OCI-LY3 (cell line): Measurements from ENCODE around the gene STAB1.

Experiments used
- EZH2phosphoT487 ChIP-seq: fragments of 200-600 bp; shearing (Covaris generic); IDR thresholded peaks from 2 replicates; pipeline ENCODE4 v1.6.1; 2018; ENCODE audit warnings: antibody characterized with exemption, mixed run types, low read depth
- TF ChIP-seq, protein P1 (sequence below): fragments of 200-600, 300-600 bp; sonication (generic); IDR thresholded peaks from 2 replicates; pipeline ENCODE4 v1.5.1; 2014; ENCODE audit warnings: antibody characterized with exemption, low read length, low read depth

- TF ChIP-seq, protein P1, sequence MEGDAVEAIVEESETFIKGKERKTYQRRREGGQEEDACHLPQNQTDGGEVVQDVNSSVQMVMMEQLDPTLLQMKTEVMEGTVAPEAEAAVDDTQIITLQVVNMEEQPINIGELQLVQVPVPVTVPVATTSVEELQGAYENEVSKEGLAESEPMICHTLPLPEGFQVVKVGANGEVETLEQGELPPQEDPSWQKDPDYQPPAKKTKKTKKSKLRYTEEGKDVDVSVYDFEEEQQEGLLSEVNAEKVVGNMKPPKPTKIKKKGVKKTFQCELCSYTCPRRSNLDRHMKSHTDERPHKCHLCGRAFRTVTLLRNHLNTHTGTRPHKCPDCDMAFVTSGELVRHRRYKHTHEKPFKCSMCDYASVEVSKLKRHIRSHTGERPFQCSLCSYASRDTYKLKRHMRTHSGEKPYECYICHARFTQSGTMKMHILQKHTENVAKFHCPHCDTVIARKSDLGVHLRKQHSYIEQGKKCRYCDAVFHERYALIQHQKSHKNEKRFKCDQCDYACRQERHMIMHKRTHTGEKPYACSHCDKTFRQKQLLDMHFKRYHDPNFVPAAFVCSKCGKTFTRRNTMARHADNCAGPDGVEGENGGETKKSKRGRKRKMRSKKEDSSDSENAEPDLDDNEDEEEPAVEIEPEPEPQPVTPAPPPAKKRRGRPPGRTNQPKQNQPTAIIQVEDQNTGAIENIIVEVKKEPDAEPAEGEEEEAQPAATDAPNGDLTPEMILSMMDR = no peak
- TF ChIP-seq EZH2phosphoT487 = no peak
Measured at GRCh38 chr3:52558436-52558835, 63.3 kb downstream of the STAB1 start.
